HEK293 (cell line): ENCODE measurements around the gene SRRM2.
A peak's percentile ranks its signal among the peaks of the same experiment; 100 is the strongest.

Experiments used
- SALL2 ChIP-seq: fragments of 450-650 bp; formaldehyde crosslinking; IDR thresholded peaks from 2 replicates; pipeline ENCODE4 v1.5.0; 2017; ENCODE audit warnings: missing biosample characterization, mild to moderate bottlenecking, missing genetic modification characterization, borderline replicate concordance
- TCF7L2 ChIP-seq: IDR thresholded peaks from 2 replicates; pipeline ENCODE4 v1.6.1; 2011; ENCODE audit warnings: low read depth, mild to moderate bottlenecking, inconsistent platforms, low read length, moderate library complexity, borderline replicate concordance
- ZBTB20 ChIP-seq: fragments of 450-650 bp; formaldehyde crosslinking; IDR thresholded peaks from 2 replicates; pipeline ENCODE4 v1.5.1; 2016; ENCODE audit warnings: missing biosample characterization, missing genetic modification characterization
- ZBTB48 ChIP-seq: fragments of 450-650 bp; formaldehyde crosslinking; IDR thresholded peaks from 2 replicates; pipeline ENCODE4 v1.5.1; 2016; ENCODE audit warnings: missing biosample characterization, missing genetic modification characterization
- ZBTB8A ChIP-seq: fragments of 450-650 bp; formaldehyde crosslinking; IDR thresholded peaks from 2 replicates; pipeline ENCODE4 v1.5.1; 2016; ENCODE audit warnings: missing biosample characterization, missing genetic modification characterization
- ZEB2 ChIP-seq: fragments of 450-650 bp; formaldehyde crosslinking; IDR thresholded peaks from 2 replicates; pipeline ENCODE4 v1.5.1; 2016; ENCODE audit warnings: missing biosample characterization, missing genetic modification characterization
- ZFP41 ChIP-seq: fragments of 450-650 bp; formaldehyde crosslinking; IDR thresholded peaks from 2 replicates; pipeline ENCODE4 v1.5.1; 2016; ENCODE audit warnings: missing biosample characterization, missing genetic modification characterization, borderline replicate concordance
- ZNF146 ChIP-seq: fragments of 450-650 bp; formaldehyde crosslinking; IDR thresholded peaks from 2 replicates; pipeline ENCODE4 v1.5.1; 2016; ENCODE audit warnings: missing biosample characterization, missing genetic modification characterization
- ZNF175 ChIP-seq: fragments of 450-650 bp; formaldehyde crosslinking; IDR thresholded peaks from 2 replicates; pipeline ENCODE4 v1.5.1; 2016; ENCODE audit warnings: missing biosample characterization, missing genetic modification characterization
- ZNF214 ChIP-seq: fragments of 450-650 bp; formaldehyde crosslinking; IDR thresholded peaks from 2 replicates; pipeline ENCODE4 v1.5.1; 2017; ENCODE audit warnings: missing biosample characterization, mild to moderate bottlenecking, missing genetic modification characterization, borderline replicate concordance
- ZNF223 ChIP-seq: fragments of 450-650 bp; formaldehyde crosslinking; IDR thresholded peaks from 2 replicates; pipeline ENCODE4 v1.5.1; 2016; ENCODE audit warnings: missing biosample characterization, missing genetic modification characterization
- ZNF391 ChIP-seq: fragments of 450-650 bp; formaldehyde crosslinking; IDR thresholded peaks from 2 replicates; pipeline ENCODE4 v1.5.1; 2016; ENCODE audit warnings: low read depth, missing biosample characterization, missing genetic modification characterization, borderline replicate concordance
- ZNF404 ChIP-seq: fragments of 450-650 bp; formaldehyde crosslinking; IDR thresholded peaks from 2 replicates; pipeline ENCODE4 v1.5.1; 2017; ENCODE audit warnings: missing biosample characterization, missing genetic modification characterization
- ZNF423 ChIP-seq: fragments of 450-650 bp; formaldehyde crosslinking; IDR thresholded peaks from 2 replicates; pipeline ENCODE4 v1.5.1; 2016; ENCODE audit warnings: missing biosample characterization, missing genetic modification characterization
- ZNF426 ChIP-seq: fragments of 450-650 bp; formaldehyde crosslinking; IDR thresholded peaks from 2 replicates; pipeline ENCODE4 v1.5.1; 2017; ENCODE audit warnings: missing biosample characterization, missing genetic modification characterization, mild to moderate bottlenecking, inconsistent platforms, moderate library complexity
- ZNF548 ChIP-seq: fragments of 450-650 bp; formaldehyde crosslinking; IDR thresholded peaks from 2 replicates; pipeline ENCODE4 v1.5.1; 2016; ENCODE audit warnings: missing biosample characterization, missing genetic modification characterization
- ZNF561 ChIP-seq: fragments of 450-650 bp; IDR thresholded peaks from 2 replicates; pipeline ENCODE4 v1.5.1; 2018; ENCODE audit warnings: missing biosample characterization, missing genetic modification characterization, borderline replicate concordance
- ZNF623 ChIP-seq: fragments of 450-650 bp; formaldehyde crosslinking; IDR thresholded peaks from 2 replicates; pipeline ENCODE4 v1.5.1; 2016; ENCODE audit warnings: missing biosample characterization, missing genetic modification characterization
- ZNF629 ChIP-seq: fragments of 450-650 bp; formaldehyde crosslinking; IDR thresholded peaks from 2 replicates; pipeline ENCODE4 v1.5.1; 2017; ENCODE audit warnings: missing biosample characterization, missing genetic modification characterization
- ZNF664 ChIP-seq: fragments of 450-650 bp; formaldehyde crosslinking; IDR thresholded peaks from 2 replicates; pipeline ENCODE4 v1.5.1; 2016; ENCODE audit warnings: missing biosample characterization, missing genetic modification characterization
- ZNF670 ChIP-seq: fragments of 450-650 bp; formaldehyde crosslinking; IDR thresholded peaks from 2 replicates; pipeline ENCODE4 v1.5.1; 2016; ENCODE audit warnings: missing biosample characterization, missing genetic modification characterization, low read depth
- ZNF677 ChIP-seq: fragments of 450-650 bp; IDR thresholded peaks from 2 replicates; pipeline ENCODE4 v1.5.0; 2018; ENCODE audit warnings: missing biosample characterization, mild to moderate bottlenecking, missing genetic modification characterization, moderate library complexity
- TF ChIP-seq, protein P1 (sequence below): fragments of 450-650 bp; formaldehyde crosslinking; IDR thresholded peaks from 2 replicates; pipeline ENCODE4 v1.5.1; 2016; ENCODE audit warnings: missing biosample characterization, missing genetic modification characterization
- TF ChIP-seq, protein P2 (sequence below): IDR thresholded peaks from 2 replicates; pipeline ENCODE4 v1.6.1; 2011; ENCODE audit warnings: mild to moderate bottlenecking, low read depth, low read length, borderline replicate concordance
- TF ChIP-seq, protein P3 (sequence below): fragments of 450-650 bp; formaldehyde crosslinking; IDR thresholded peaks from 2 replicates; pipeline ENCODE4 v1.5.1; 2016; ENCODE audit warnings: missing biosample characterization, missing genetic modification characterization, borderline replicate concordance
- TF ChIP-seq, protein P4 (sequence below): fragments of 450-650 bp; formaldehyde crosslinking; IDR thresholded peaks from 2 replicates; pipeline ENCODE4 v1.5.1; 2016; ENCODE audit warnings: missing biosample characterization, missing genetic modification characterization

Gene SRRM2

DNA sequence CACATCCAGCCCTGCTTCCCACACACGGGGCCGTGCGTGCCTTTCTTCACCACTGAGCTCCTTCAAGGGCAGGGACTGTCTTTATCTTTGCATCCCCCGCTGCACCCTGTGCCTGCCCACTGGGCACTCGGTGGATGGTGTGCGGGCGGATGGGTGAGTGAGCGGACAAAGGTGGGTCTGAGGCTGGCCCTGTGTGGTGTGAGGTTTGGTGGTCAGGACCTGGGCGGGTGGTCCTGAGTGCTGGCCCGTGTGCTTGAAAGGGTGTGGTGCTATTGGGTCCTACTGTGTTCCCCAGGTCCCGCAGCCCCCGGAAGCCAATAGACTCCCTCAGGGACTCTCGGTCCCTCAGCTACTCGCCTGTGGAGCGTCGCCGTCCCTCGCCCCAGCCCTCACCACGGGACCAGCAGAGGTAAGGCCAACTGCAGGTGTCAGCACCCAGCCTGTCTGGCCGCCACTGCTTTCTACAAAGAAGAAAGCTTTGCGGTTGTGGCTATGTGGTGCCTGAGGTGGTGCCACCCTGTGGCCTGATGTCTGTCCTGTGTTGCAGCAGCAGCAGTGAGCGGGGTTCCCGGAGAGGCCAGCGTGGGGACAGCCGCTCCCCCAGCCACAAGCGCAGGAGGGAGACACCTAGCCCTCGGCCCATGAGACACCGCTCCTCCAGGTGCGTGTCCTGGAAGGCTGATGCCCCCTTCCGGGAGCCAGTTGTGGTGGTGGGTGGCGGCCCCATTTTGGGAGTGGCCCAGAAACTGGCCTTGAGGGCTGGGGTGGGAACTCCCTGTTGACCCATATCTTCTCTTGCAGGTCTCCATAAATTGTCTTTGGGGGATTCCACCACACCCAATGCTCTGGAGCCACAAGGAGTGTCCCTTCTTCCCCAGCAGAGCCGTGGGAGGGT lies 17.9 kb downstream of the SRRM2 start (continued):
- TF ChIP-seq, protein P1, sequence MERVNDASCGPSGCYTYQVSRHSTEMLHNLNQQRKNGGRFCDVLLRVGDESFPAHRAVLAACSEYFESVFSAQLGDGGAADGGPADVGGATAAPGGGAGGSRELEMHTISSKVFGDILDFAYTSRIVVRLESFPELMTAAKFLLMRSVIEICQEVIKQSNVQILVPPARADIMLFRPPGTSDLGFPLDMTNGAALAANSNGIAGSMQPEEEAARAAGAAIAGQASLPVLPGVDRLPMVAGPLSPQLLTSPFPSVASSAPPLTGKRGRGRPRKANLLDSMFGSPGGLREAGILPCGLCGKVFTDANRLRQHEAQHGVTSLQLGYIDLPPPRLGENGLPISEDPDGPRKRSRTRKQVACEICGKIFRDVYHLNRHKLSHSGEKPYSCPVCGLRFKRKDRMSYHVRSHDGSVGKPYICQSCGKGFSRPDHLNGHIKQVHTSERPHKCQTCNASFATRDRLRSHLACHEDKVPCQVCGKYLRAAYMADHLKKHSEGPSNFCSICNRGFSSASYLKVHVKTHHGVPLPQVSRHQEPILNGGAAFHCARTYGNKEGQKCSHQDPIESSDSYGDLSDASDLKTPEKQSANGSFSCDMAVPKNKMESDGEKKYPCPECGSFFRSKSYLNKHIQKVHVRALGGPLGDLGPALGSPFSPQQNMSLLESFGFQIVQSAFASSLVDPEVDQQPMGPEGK = no peak; the same call in 1 of the 2 replicates
- TF ChIP-seq ZEB2 (tag by site-specific recombination) (peak; percentile 27; the same call in 1 of the 2 replicates), ZNF175 (tag by site-specific recombination) (no peak), ZNF404 (tag by site-specific recombination) (no peak), TCF7L2 (no peak), ZBTB48 (tag by site-specific recombination) (0 out of 2 replicates have a peak, but pooled peaks have one; percentile 23), ZNF146 (no peak), ZNF423 (tag by site-specific recombination) (no peak), ZNF677 (tag by site-specific recombination) (no peak), ZBTB20 (tag by site-specific recombination) (no peak), ZNF391 (tag by site-specific recombination) (no peak), ZNF629 (tag by site-specific recombination) (no peak), ZNF623 (tag by site-specific recombination) (no peak), ZNF548 (tag by site-specific recombination) (no peak), ZNF223 (tag by site-specific recombination) (no peak), ZNF214 (no peak), ZFP41 (tag by site-specific recombination) (no peak), ZNF426 (tag by site-specific recombination) (no peak), ZNF670 (no peak), ZBTB8A (tag by site-specific recombination) (0 out of 2 replicates have a peak, but pooled peaks have one; percentile 40), SALL2 (tag by site-specific recombination) (no peak), ZNF664 (no peak), ZNF561 (tag by site-specific recombination) (peak; percentile 23; the same call in 1 of the 2 replicates)
- TF ChIP-seq, protein P2, sequence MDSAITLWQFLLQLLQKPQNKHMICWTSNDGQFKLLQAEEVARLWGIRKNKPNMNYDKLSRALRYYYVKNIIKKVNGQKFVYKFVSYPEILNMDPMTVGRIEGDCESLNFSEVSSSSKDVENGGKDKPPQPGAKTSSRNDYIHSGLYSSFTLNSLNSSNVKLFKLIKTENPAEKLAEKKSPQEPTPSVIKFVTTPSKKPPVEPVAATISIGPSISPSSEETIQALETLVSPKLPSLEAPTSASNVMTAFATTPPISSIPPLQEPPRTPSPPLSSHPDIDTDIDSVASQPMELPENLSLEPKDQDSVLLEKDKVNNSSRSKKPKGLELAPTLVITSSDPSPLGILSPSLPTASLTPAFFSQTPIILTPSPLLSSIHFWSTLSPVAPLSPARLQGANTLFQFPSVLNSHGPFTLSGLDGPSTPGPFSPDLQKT = no peak
- TF ChIP-seq, protein P3, sequence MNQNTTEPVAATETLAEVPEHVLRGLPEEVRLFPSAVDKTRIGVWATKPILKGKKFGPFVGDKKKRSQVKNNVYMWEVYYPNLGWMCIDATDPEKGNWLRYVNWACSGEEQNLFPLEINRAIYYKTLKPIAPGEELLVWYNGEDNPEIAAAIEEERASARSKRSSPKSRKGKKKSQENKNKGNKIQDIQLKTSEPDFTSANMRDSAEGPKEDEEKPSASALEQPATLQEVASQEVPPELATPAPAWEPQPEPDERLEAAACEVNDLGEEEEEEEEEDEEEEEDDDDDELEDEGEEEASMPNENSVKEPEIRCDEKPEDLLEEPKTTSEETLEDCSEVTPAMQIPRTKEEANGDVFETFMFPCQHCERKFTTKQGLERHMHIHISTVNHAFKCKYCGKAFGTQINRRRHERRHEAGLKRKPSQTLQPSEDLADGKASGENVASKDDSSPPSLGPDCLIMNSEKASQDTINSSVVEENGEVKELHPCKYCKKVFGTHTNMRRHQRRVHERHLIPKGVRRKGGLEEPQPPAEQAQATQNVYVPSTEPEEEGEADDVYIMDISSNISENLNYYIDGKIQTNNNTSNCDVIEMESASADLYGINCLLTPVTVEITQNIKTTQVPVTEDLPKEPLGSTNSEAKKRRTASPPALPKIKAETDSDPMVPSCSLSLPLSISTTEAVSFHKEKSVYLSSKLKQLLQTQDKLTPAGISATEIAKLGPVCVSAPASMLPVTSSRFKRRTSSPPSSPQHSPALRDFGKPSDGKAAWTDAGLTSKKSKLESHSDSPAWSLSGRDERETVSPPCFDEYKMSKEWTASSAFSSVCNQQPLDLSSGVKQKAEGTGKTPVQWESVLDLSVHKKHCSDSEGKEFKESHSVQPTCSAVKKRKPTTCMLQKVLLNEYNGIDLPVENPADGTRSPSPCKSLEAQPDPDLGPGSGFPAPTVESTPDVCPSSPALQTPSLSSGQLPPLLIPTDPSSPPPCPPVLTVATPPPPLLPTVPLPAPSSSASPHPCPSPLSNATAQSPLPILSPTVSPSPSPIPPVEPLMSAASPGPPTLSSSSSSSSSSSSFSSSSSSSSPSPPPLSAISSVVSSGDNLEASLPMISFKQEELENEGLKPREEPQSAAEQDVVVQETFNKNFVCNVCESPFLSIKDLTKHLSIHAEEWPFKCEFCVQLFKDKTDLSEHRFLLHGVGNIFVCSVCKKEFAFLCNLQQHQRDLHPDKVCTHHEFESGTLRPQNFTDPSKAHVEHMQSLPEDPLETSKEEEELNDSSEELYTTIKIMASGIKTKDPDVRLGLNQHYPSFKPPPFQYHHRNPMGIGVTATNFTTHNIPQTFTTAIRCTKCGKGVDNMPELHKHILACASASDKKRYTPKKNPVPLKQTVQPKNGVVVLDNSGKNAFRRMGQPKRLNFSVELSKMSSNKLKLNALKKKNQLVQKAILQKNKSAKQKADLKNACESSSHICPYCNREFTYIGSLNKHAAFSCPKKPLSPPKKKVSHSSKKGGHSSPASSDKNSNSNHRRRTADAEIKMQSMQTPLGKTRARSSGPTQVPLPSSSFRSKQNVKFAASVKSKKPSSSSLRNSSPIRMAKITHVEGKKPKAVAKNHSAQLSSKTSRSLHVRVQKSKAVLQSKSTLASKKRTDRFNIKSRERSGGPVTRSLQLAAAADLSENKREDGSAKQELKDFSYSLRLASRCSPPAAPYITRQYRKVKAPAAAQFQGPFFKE (tag by site-specific recombination) = no peak
- TF ChIP-seq, protein P4, sequence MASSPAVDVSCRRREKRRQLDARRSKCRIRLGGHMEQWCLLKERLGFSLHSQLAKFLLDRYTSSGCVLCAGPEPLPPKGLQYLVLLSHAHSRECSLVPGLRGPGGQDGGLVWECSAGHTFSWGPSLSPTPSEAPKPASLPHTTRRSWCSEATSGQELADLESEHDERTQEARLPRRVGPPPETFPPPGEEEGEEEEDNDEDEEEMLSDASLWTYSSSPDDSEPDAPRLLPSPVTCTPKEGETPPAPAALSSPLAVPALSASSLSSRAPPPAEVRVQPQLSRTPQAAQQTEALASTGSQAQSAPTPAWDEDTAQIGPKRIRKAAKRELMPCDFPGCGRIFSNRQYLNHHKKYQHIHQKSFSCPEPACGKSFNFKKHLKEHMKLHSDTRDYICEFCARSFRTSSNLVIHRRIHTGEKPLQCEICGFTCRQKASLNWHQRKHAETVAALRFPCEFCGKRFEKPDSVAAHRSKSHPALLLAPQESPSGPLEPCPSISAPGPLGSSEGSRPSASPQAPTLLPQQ = no peak
